IMR-90 (cell line): ENCODE results near the gene ZFAND2A.

ENCODE experiments used
- BHLHE40 ChIP-seq: fragments of 150-350 bp; IDR thresholded peaks from 2 replicates; pipeline ENCODE4 v1.6.1; 2016; ENCODE audit warnings: mild to moderate bottlenecking, low read depth, low read length
- CEBPB ChIP-seq: IDR thresholded peaks from 2 replicates; pipeline ENCODE4 v1.6.1; 2012; ENCODE audit warnings: low read depth, low read length, improper control_type of control experiment
- CHD1 ChIP-seq: IDR thresholded peaks from 2 replicates; pipeline ENCODE4 v1.6.1; 2012; ENCODE audit warnings: low read depth, low read length, improper control_type of control experiment
- CTCF ChIP-seq: conservative IDR thresholded peaks from 2 replicates; pipeline ENCODE4 v1.5.1; 2012; ENCODE audit warnings: mild to moderate bottlenecking, low read depth, low read length, improper control_type of control experiment
- FOS ChIP-seq: fragments of 150-350 bp; IDR thresholded peaks from 2 replicates; pipeline ENCODE4 v1.6.1; 2016; ENCODE audit warnings: low read depth, low read length
- MAZ ChIP-seq: IDR thresholded peaks from 2 replicates; pipeline ENCODE4 v1.6.1; 2012; ENCODE audit warnings: low read depth, mild to moderate bottlenecking, low read length, improper control_type of control experiment, moderate library complexity, borderline replicate concordance
- MXI1 ChIP-seq: IDR thresholded peaks from 2 replicates; pipeline ENCODE4 v1.6.1; 2012; ENCODE audit warnings: low read depth, mild to moderate bottlenecking, low read length, moderate library complexity, borderline replicate concordance
- NFE2L2 ChIP-seq: fragments of 150-350 bp; IDR thresholded peaks from 2 replicates; pipeline ENCODE4 v1.6.1; 2016; ENCODE audit warnings: low read depth, mild to moderate bottlenecking, low read length
- POLR2A ChIP-seq: IDR thresholded peaks from 2 replicates; pipeline ENCODE4 v1.6.1; 2012; ENCODE audit warnings: mild to moderate bottlenecking, low read depth, low read length
- RAD21 ChIP-seq: IDR thresholded peaks from 2 replicates; pipeline ENCODE4 v1.6.1; 2012; ENCODE audit warnings: low read length, improper control_type of control experiment
- RCOR1 ChIP-seq: IDR thresholded peaks from 2 replicates; pipeline ENCODE4 v1.6.1; 2012; ENCODE audit warnings: mild to moderate bottlenecking, low read length, improper control_type of control experiment; ENCODE audit not compliant: insufficient replicate concordance
- RFX5 ChIP-seq: IDR thresholded peaks from 2 replicates; pipeline ENCODE4 v1.8.0; 2012; ENCODE audit warnings: low read depth, mild to moderate bottlenecking, low read length, moderate library complexity
- SMC3 ChIP-seq: fragments of 150-350 bp; IDR thresholded peaks from 2 replicates; pipeline ENCODE4 v1.6.1; 2016; ENCODE audit warnings: low read depth, mild to moderate bottlenecking, antibody characterized with exemption, low read length, moderate library complexity

DNA sequence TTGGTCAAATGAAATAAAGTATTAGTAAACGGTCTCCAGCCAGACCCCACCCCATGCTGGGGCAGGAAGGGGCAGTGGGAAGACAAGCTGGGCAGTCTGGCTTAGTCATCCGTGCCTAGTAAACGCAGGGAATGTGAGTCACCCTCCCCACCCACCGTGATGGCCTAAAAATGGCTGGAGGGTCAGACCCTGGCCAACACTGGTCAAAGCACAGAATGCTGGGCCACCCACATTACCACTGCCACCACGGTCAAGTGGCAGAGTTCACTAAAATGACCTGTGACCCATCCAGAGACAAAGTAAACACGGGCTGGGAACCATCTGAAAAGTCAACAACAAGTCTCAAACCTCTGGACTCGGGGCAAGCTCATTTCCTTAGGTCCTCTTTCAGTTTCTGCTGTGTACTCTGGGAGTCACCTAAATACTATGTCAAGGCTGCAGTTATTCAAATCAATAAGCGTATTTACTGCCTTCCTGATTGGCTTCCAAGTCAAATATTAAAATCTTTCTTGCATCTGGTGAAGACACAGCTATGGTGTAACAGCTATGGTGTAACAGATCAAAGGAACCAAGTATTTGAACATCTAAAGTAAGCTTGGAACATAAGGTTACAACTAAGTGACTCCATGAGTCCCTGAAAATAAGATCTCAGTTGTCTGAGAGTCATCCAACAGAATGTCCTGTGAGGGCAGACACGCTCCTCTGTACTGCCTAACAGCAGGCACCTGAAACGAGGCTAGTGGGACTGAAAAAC lies 3.0 kb downstream of the ZFAND2A start:
- no peak for TF ChIP-seq CTCF
- TF ChIP-seq POLR2A, result no peak
- TF ChIP-seq MXI1, result no peak
- no peak for TF ChIP-seq CHD1
- TF ChIP-seq RAD21, result no peak
- TF ChIP-seq NFE2L2, result peak; percentile 11; the same call in 1 of the 2 replicates
- no peak for TF ChIP-seq CEBPB
- TF ChIP-seq FOS, result peak; percentile 66
- no peak for TF ChIP-seq RFX5
- TF ChIP-seq BHLHE40, result no peak
- TF ChIP-seq MAZ, result no peak
- TF ChIP-seq RCOR1, result no peak
- TF ChIP-seq SMC3, result no peak
